Activated T-cell treated with anti-CD3 and anti-CD28 coated beads, Interleukin-2, amount 50 U/mL, for 48 hours (primary cell): Measurements from ENCODE around the gene ABT1.

Source experiments
- DNase-seq, 2 experiments: peaks; one replicate each; pipeline ENCODE4 v3.0.0-alpha.2; 2020

The ABT1 gene

DNA sequence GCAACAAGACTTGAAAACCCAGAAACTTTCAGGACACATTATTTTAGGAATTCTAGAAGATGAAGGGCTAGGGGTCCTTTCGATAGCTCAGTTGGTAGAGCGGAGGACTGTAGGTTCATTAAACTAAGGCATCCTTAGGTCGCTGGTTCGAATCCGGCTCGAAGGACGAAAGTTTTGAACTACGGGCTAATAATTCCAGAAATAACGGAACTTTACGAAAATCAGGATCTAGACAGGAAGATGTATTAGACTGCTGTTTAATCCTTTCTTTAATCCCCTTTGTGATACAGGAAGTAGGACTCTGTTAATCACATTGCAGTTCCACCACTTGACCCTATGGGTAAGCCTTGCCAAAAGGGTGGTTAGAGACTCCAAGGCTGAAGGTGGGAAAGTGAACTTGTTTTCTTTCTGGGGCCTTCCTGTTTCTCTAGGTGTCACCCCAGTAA lies 21.2 kb upstream of the ABT1 start:
- DNase-seq = no peak

DNA sequence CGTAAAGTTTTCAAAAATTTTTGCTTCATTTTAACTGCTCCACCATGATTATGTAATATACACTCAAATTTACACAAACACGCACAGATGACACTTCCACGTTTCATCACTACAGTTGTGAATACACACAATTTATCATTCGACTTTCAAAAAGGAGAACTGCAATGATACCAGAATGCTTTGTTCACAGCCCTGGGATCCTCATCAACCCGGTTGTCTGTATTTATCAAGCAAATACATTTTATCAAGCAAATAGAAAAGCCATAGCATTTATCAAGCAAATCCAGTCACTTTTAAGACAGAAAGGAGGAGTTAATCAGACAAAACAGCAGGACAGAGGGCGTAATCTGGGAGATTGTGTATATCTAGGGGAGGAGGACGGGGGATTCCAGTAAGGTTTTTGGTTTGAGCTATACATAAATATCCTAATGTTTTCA lies 20.3 kb upstream of the ABT1 start:
- DNase-seq = no peak

DNA sequence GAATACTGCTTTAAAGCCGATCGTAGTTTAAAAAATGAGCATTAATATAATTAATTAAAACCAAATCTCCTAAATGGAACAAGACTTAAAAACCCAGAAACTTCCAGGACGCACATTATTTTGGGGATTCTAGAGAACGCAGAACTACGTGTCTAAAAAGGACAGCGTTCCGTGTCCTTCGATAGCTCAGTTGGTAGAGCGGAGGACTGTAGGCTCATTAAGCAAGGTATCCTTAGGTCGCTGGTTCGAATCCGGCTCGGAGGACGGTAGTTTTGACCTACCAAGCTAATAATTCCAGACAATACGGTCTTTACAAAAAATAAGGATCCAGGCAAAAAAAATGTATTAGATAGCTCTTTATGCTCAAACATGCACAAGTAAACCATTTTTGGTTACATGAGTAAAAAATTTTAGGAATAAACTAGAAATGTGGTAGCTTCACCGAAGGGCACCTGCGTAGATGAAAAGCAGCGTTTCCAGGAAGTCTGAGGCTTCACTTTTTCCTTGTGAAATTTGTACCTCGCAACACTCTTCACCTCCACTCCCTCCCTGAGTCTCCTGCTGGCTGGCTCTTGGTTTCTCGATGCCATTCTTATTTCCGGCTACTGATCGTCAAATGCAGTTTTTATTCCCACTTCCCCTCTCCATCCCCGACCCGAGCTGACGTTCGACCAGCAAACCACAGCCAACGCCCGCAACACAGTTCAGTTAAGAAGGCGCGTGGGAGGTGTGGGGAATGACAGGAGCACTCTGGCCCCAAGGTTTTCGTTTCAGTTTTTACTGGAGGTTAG lies 19.6 kb upstream of the ABT1 start:
- peak; percentile 86 for DNase-seq

DNA sequence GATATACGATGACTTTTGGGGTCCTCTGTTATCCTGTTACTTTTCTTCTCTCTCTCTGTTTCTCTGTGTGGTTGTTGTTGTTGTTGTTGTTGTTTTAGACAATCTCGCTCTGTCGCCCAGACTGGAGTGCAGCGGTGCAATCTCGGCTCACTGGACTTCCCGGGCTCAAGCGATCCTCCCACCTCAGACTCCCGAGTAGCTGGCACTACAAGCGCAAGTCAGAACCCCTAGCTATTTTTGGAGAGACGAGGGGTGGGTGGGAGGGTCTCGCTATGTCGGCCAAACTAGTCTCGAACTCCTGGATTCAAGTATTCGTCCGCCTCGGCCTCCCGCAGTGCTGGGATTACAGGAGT lies 19.1 kb upstream of the ABT1 start:
- no peak for DNase-seq

DNA sequence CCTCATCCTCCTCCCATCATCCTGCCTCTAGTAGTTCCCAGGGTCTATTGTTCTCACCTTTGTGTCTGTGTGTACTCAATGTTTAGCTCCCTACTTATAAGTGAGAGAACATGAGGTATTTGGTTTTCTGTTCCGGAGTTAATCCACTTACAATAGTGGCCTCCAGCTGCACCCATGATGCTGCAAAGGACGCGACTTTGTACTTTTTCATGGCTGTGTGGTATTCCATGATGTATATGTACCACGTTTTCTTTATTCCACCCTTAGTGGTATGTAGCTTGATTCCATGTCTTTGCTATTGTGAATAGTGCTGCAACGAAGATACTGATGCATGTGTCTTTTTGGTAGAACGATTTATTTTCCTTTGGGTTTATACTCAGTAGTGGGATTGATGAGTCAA lies 18.5 kb upstream of the ABT1 start:
- DNase-seq = no peak

DNA sequence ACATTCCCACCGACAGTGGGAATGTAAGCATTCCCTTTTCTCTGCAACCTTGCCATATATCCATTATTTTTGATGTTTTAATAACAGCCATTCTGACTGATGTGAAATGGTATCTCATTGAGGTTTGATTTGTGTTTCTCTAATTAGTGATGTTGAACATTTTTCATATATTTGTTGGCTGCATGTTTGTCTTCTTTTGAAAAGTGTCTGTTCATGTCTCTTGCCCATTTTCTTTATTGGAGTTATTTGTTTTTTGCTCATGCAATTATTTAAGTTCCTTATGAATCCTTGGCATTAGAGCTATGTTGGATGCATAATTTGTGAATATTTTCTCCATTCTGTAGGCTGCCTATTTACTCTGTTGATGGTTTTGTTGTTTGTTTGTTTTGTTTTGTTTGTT lies 18.0 kb upstream of the ABT1 start:
- no peak for DNase-seq

DNA sequence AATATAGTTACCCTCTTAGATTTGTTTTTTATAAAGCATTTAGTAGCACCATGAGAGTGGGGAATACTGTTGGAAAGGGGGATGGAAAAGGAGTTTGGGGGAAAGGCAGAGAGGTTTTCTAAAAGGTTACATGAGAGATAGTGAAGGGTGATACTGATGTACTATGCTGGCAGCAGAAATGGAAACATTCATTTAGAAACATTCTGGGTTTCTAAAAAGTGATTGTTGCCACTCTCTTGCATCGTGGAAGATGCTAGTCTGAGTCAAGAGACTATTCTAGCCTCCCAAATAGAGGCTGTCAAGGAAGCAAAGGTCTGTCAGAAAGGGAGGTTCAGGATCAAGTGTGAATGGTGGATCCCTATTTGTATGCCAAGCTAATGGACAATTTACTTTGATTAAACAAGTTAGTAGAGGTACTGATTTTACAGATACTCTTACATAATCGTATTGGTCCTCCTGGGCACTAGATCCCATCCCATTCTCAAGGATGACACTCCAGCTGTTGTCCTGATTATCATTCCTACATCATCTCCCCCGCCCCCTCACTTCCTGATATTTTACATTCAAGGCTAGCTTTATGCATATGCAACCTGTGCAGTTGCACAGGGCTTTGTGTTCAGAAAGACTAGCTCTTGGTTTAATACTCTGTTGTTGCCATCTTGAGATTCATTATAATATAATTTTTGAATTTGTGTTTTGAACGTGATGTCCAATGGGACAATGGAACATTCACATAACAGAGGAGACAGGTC lies 15.4 kb upstream of the ABT1 start:
- DNase-seq = no peak

DNA sequence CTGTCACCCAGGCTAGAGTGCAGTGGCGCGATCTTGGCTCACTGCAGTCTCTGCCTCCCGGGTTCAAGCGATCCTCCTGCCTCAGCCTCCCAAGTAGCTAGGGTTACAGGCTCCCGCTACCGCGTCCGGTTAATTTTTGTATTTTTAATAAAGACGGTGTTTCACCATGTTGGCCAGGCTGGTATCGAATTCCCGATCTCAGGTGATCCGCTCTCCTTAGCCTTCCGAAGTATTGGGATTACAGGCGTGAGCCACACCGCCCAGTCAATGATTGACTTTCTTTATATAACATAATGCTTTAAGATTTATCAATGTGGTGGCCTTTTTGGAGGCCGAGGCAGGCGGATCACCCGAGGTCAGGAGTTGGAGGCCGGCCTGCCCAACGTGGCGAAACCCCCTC lies 7.8 kb upstream of the ABT1 start:
- no peak for DNase-seq

DNA sequence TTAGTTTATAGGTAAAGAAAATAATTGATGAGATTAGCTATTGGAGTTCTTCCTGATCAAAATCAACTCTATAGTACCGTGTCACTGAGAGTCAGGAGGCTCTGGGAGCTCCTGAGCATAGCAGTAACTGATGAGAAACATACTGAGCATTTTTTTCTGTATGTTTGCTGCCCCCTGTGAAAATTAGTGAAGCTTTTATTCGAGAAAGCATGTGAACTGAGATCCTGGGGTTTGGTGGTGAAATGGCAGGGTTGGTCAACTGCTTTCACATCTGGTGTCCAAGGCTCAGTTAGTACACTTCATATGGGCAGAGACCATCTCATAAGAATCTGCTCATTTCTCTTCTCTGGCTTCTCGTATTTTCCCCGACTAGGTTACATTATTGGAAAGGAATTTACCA lies 4.1 kb upstream of the ABT1 start:
- DNase-seq = no peak

DNA sequence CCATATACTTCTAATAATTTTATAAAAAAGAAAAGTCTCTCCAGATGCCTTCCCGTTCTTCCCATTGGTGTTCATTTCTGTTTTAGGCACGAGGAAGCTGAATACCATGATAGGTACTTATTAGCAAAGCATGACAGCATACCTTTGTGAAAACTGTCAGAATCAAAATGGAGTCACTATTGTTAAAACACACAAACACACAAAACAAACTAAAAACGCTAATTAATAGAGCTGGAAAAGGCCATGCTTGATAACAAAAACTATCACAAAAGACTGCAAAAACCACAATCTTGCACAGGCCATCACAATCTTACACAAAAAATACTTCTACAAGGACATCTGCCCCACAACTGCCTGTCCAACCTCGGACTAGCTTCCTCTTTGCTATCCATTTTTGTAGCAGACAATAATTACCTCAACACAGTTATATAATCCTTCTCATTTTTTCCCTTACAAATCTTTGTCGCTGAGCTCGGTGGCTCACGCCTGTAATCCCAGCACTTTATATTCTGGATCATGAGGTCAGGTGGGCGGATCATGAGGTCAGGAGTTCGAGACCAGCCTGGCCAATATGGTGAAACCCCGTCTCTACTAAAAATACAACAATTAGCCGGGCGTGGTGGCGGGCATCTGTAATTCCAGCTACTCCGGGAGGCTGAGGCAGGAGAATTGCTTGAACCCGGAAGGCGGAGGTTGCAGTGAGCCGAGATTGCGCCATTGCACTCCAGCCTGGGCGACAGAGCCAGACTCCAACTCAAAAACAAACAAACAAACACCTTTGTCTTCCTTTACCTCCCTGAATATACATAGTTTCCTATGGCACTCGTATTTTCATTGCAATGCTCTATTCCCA lies 3.2 kb upstream of the ABT1 start:
- DNase-seq = no peak

DNA sequence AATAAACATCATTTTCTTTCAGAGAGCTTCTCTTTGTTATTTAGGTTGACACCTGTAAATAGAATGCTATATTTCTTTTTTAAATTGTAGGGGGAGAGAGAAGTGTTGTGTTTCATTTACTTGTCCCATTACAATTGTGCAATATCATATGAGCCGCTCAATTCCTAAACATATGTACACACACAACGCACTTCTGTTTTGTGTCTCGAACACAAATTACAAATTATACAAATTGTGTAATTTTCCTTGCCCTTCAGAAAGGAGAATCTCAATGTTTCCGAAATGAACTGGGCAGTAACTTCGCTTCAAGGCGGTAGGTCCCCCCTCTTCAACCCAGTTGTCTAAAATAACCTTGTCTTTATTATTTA lies 2.6 kb upstream of the ABT1 start:
- DNase-seq = no peak

DNA sequence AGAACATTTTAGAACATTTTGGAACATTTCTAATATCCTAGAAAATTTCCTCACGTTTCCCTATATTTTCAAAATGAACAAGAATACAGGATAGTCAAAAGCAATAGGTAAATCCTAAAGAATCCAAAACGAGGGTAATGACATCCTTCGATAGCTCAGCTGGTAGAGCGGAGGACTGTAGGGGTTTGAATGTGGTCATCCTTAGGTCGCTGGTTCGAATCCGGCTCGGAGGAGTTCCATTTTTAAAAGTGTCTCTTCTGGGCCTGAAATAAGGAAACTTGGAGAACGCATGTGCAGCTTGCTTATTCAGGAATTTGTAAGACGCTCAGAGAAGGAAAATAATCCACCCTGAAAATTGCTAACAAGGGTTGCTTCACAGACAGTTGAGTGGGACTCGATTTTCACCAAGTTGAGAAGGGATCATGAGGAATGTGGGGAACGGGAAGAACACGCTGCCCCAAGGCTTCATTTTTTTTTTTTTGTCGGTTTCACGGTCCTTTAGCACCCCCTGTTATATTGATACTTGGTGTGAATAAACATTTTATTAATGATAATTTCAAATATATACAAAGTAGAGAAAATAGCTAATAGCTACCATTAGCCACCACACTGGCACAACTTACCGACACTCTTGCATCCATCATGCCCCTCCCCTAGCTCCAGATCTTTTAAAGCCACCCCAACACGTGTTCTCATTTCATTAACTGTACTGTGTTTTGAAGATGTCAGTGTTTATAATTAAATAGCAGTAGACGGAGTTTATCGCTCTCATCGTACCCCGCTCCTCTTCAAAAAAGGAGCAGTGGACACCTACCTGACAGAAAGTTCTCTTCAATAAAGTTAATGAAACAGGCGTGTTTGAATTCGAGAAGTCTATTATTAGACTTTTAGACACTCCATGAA lies 1.8 kb upstream of the ABT1 start:
- peak; percentile 80 to 81 for DNase-seq

DNA sequence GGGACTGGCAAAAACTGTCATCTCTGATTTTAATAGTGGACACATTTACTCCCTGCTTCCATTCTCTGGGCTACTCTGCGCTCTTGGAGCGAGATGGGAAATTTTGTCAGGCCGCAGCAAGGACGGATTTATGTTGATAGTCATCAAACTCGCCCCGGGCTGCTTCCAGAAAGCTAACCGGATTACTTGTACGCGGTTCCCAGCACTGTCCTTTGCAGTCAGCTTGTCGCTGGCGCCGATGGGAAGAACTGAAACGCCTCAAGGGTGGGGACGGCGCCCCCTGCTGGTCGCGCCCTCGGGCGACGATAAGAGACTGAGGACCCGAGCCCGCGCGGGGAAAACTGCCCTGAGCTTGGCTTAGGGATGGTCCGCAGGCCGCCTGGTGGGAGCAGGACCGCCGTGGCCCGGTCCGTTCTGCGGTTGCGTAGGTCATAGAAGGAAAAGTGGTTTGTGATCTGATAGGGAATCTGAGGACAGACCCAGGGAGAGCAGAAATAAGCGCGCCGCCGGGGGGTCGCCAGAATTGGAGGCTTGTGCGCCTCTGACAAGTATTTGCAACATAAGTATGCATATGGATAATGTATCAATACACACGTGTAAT lies 984 bp upstream of the ABT1 start:
- peak; percentile 94 for DNase-seq

DNA sequence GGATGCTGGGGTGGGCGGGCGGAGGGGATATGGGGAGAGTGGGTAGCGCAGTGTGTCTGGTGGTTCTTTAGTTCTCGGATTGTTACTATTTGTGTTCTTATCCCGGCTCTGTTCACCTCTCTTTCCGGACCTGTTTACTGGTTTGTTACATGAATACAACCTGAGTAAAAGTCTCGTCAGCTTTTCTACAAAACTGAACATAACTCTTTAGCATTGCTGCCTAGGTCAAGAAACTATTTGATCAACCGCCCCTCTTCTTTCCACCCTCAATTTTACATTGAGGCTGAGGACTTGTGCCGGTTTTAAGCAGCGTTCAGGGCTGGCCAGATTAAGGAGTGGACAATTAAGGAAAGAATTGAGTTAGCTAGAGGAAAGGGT lies 625 bp downstream of the ABT1 start:
- DNase-seq = no peak

DNA sequence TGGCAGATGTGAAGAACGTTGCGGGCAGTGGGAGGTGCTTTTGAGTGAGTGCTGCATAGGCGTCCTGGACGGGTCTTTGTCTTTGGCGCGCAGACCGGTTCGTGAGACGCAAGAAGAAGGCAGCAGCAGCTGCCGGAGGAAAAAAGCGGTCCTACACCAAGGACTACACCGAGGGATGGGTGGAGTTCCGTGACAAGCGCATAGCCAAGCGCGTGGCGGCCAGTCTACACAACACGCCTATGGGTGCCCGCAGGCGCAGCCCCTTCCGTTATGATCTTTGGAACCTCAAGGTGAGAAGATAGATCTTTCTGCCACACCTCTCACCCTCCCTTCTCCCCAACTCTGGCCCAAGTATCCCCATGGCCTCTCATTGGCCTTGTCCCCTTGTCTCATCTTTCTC lies 1.1 kb downstream of the ABT1 start:
- DNase-seq = no peak

DNA sequence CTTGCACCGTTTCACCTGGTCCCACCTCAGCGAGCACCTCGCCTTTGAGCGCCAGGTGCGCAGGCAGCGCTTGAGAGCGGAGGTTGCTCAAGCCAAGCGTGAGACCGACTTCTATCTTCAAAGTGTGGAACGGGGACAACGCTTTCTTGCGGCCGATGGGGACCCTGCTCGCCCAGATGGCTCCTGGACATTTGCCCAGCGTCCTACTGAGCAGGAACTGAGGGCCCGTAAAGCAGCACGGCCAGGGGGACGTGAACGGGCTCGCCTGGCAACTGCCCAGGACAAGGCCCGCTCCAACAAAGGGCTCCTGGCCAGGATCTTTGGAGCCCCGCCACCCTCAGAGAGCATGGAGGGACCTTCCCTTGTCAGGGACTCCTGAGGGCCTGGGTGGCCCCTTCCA lies 1.5 kb downstream of the ABT1 start:
- DNase-seq = no peak

DNA sequence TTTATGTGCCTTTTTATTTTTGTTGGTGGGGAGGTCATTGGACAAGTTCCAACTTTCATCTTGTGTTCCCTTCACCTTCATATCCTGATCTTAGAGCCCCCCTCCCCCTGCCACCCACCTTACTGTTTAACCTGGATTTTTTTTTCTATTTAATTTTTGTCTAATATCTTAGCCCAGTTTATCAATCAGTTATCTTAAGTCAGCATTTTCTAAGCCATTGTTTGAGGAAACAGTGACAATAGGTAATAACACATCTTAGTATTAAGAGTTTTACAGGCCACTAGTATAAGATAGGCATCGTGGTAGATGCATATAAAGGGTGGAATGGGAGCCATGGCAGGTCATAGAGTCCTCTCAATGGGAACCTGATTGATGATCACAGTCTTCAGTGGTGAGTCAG lies 2.4 kb downstream of the ABT1 start:
- no peak for DNase-seq

DNA sequence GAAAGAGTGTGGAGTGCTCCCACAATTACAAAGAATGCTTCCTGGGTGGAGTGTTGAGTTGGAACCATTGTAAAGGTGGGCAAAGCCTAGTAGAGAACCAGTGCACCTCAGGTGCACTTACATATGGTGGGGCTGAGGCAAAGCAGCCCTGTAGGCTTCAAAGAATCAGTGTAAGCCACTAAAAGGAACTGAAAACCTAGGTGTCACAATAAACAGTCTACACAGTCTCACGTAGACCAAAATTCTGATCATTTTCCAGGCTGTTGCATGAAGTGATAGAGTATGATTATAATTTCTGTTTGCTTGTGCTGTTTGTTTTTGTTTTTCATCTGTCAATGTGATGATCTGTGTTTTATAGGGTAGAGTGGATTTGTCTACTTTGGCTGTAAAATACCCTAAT lies 2.8 kb downstream of the ABT1 start:
- no peak for DNase-seq

DNA sequence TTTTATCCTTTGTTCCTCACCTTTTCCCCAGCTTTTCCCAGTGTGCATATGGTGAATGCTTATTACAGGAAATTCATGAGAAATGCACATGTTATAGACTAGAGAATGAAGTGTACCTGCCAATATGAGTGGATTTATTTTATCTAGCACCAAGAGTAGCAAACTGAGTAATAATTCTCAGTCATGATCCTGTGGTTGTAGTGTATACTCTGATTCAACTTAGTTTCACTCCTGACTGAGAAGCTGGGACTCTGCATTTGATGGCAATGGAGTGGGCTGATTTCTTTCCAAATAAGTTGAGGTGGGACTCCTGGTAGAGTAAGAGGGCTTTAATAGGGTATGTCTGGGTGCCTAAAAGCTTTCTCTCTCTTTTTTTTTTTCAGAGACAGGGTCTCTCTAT lies 4.0 kb downstream of the ABT1 start:
- DNase-seq = no peak

DNA sequence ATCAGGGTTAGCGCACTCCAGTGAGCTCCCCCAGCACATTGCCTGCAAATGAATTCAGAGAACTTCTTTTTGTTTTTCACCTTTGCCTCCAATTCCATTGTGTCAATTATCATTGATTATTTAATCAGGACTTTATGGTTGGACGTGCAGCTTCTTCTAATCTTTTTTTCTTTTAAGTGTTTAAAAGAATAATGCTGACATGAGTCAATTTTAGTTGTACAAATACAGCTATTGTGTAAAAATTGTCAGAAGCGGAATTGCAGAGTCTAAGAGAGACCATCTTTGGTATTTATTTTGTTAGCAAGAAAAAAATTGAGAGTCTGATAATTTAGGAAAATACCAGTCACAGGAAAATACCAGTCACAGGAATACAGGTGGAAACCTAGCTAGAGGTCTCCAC lies 5.5 kb downstream of the ABT1 start:
- no peak for DNase-seq

DNA sequence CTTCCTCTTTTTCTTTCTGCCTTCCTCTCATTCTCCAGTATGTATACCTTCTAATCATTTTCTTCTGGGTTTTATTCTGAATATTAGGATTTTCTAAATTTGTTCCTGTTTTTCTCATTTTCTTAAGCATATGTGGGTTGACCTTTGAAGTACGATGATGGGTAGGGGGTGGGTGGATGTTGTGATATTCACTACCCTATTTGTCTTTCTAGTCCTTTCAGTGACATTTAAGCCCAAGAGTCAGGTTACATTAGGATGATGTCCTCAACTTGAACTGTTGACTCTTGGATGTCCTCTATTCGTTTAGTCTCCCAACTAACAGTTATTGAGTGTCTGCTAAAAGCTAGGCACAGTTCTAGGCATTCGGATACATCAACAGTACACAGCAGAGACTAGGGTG lies 7.3 kb downstream of the ABT1 start:
- DNase-seq = no peak

DNA sequence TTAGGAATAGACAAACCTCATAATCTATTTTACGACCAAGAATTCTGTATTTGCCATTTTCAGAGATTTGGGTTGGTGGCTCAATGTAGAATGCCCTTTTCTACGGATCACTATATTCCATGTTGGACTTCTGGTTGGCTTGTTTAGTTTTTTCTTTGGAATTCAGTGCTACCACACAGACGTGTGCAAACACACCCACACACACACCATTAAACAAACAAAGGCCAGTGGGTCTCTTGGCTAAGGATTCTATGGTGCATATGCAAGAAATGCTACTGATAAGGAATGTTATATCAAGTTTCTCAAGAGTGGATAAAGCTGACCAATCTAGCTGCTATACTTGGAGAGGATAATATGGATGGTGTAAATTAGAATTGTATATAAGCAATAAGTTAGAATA lies 8.0 kb downstream of the ABT1 start:
- DNase-seq = no peak
